Epithelial cell of proximal tubule (primary cell): ENCODE measurements around the gene FAM13A. TPM values are rescaled to one million over a fixed set of nuclear protein-coding genes. Genes with fewer than 3 reads are reported as not detected.

ENCODE experiments used
- DNase-seq: peaks from one replicate; pipeline ENCODE4 v3.0.0-alpha.2; 2011; ENCODE audit warnings: low read depth
- H3K4me3 ChIP-seq: 2 replicates; pipeline ENCODE4 v1.5.1; 2011; ENCODE audit warnings: low read depth, mild to moderate bottlenecking, low read length
- CTCF ChIP-seq: conservative IDR thresholded peaks from 2 replicates; pipeline ENCODE4 v1.5.1; 2012; ENCODE audit warnings: low read depth, mild to moderate bottlenecking, low read length
- total RNA-seq: library from RNA; depleted of rRNA; stranded (reverse); fragments of >200 nt; gene quantifications from 2 replicates; pipeline ENCODE4 v1.2.3, GENCODE V29; 2015

The FAM13A gene
- total RNA-seq, 1 donor from 2014 or later = 3.0 TPM

DNA sequence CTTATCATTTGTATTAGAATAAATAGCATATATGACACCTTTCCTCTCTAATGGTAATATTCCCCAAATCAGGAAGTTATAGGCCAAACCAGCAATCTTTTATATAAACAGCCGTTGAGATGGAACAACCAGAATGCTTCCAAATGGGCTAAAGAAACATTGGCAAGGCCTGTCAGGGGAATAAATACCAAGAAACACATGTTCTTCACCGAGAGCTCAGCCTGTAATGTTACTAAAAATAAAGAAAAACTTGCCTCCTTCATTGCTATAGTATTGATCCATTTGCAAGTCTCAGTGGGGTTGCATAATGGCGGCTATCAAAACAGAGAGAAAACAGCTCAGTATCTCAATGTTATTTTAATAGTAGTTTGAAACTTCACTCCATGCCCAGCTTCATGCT, 104.9 kb downstream of the FAM13A start:
- H3K4me3 ChIP-seq = no peak overlapping the region
- DNase-seq = no peak
- no peak for TF ChIP-seq CTCF

- DNase-seq = no peak
- H3K4me3 ChIP-seq = no peak overlapping the region
- TF ChIP-seq CTCF = no peak
Measured at GRCh38 chr4:88949605-88950004, 107.4 kb downstream of the FAM13A start.

GRCh38 chr4:88940506-88940905, 116.5 kb downstream of the FAM13A start:
- no peak for TF ChIP-seq CTCF
- H3K4me3 ChIP-seq = no peak overlapping the region
- no peak for DNase-seq

GRCh38 chr4:88939697-88940096, 117.3 kb downstream of the FAM13A start:
- TF ChIP-seq CTCF = no peak
- no peak for DNase-seq
- H3K4me3 ChIP-seq = no peak overlapping the region

DNA sequence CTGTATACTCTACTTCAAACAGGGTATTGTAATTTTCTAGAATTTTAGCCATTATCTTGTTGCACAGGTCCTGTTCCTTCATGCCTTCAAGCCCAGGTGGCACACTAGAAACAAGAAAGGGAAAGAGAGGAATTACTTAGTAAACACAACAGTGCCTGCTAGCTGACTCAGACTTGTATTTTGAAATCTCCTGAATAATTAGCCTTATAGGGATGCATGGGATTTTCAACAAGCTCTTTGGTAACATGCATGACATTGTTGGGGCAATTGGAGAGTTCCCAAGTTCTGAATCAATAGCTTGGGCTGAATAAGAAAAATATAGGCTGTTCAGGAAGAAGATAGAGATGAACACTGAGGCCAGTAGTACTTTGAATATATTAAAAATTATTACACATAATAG, 118.8 kb downstream of the FAM13A start:
- H3K4me3 ChIP-seq = no peak overlapping the region
- peak; percentile 23 for TF ChIP-seq CTCF
- peak; percentile 96 for DNase-seq

DNA sequence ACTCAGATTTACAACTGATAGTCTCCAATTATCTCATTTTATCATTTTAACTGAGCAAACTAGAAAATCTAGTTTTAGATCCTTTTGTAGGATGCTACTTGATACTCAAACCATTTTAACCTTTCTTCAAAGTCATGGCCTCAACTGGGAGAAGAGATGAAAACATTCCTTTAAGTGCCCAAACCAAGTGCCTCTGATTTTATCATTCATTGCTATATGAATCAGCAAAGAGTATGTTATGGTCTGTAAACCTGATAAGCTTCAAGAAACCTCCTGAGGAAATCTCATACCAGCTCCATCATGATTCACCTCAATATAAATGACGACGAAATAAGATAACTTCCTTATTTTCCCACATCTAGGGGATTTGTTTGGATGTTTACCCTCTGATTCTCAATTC, 119.9 kb downstream of the FAM13A start:
- no peak overlapping the region for H3K4me3 ChIP-seq
- DNase-seq = no peak

More for the DNA sequence above, 119.9 kb downstream of the FAM13A start:
- TF ChIP-seq CTCF = no peak
